ENCODE data around the gene CCDC40. TPM values are rescaled to one million over a fixed set of nuclear protein-coding genes. Genes with fewer than 3 reads are reported as not detected.

CCDC40 gene
- total RNA-seq, 4 donors from 2014 or later = 6.7 to 17.3 (median 9.4) TPM

GRCh38 chr17:80092959-80093358 is 56.5 kb downstream of the CCDC40 start:
- no peak overlapping the region for H3K27ac ChIP-seq
- intact Hi-C loops (cut with DNase I) = no loop called here
- DNase-seq = no peak
- TF ChIP-seq POLR2A (IDR thresholded peaks at IDR 0.05) (no peak), CTCF (IDR thresholded peaks at IDR 0.05) (no peak)
- WGBS, 2 donors = 71 to 74% methylated on average over 8 of the region's 8 CpGs
- H3K4me1 ChIP-seq = no peaks in the 10 kb centered on the region
- H3K27me3 ChIP-seq = no peaks in the 10 kb centered on the region
- H3K36me3 ChIP-seq = no peaks in the 10 kb centered on the region
- H3K4me3 ChIP-seq (replicated peaks in 1 of 3) = no peak overlapping the region
- H3K9me3 ChIP-seq = no peaks in the 10 kb centered on the region

- no peak overlapping the region for H3K27ac ChIP-seq
- H3K36me3 ChIP-seq = no peaks in the 10 kb centered on the region
- TF ChIP-seq POLR2A (IDR thresholded peaks at IDR 0.05) (no peak), CTCF (IDR thresholded peaks at IDR 0.05) (no peak)
- H3K4me3 ChIP-seq (replicated peaks in 1 of 3) = no peak overlapping the region
- 82 to 85% methylated on average over 32 to 37 of the region's 37 CpGs for WGBS, 2 donors
- H3K4me1 ChIP-seq = no peaks in the 10 kb centered on the region
- H3K9me3 ChIP-seq = no peaks in the 10 kb centered on the region
- intact Hi-C loops (cut with DNase I) = no loop called here
- DNase-seq = no peak
- H3K27me3 ChIP-seq = no peaks in the 10 kb centered on the region
These were observed 58.8 kb downstream of the CCDC40 start for GRCh38 chr17:80095038-80095843.

- Histone ChIP-seq H3K4me3 (replicated peaks in 1 of 3) (no peak overlapping the region), H3K27ac (no peak overlapping the region), H3K9me3 (no peaks in the 10 kb centered on the region), H3K36me3 (no peaks in the 10 kb centered on the region), H3K4me1 (peaks cover 0 to 4% of the 10 kb centered on the region in 2 donors), H3K27me3 (no peaks in the 10 kb centered on the region)
- intact Hi-C loops (cut with DNase I) = no loop called here
- 82 to 90% methylated on average over 8 to 10 of the region's 16 CpGs for WGBS, 2 donors
- DNase-seq = no peak
- TF ChIP-seq CTCF (IDR thresholded peaks at IDR 0.05) (no peak), POLR2A (IDR thresholded peaks at IDR 0.05) (no peak)
These were observed 59.5 kb downstream of the CCDC40 start for GRCh38 chr17:80095844-80096475.

- Histone ChIP-seq H3K27ac (no peak overlapping the region), H3K36me3 (no peaks in the 10 kb centered on the region), H3K9me3 (no peaks in the 10 kb centered on the region), H3K4me1 (peaks cover 0 to 4% of the 10 kb centered on the region in 2 donors), H3K4me3 (replicated peaks in 1 of 3) (no peak overlapping the region), H3K27me3 (no peaks in the 10 kb centered on the region)
- TF ChIP-seq CTCF (IDR thresholded peaks at IDR 0.05) (no peak), POLR2A (IDR thresholded peaks at IDR 0.05) (no peak)
- WGBS, 2 donors = 83 to 85% methylated on average over 12 of the region's 12 CpGs
- intact Hi-C loops (cut with DNase I) = no loop called here
- no peak for DNase-seq
These were observed 60.1 kb downstream of the CCDC40 start for GRCh38 chr17:80096561-80097021.

GRCh38 chr17:80097127-80097621 is 60.7 kb downstream of the CCDC40 start:
- Histone ChIP-seq H3K27me3 (no peaks in the 10 kb centered on the region), H3K4me3 (replicated peaks in 1 of 3) (no peak overlapping the region), H3K4me1 (peaks cover 4 to 7% of the 10 kb centered on the region in 2 donors), H3K9me3 (no peaks in the 10 kb centered on the region), H3K36me3 (no peaks in the 10 kb centered on the region), H3K27ac (no peak overlapping the region)
- TF ChIP-seq CTCF (IDR thresholded peaks at IDR 0.05) (no peak), POLR2A (IDR thresholded peaks at IDR 0.05) (no peak)
- intact Hi-C loops (cut with DNase I) = no loop called here
- 84 to 97% methylated on average over 5 to 16 of the region's 17 CpGs for WGBS, 2 donors
- no peak for DNase-seq

Measured in thyroid gland (tissue), 4 donors.